Nephron progenitor cell (in vitro differentiated cells): ENCODE data around the gene KHSRP.

ENCODE experiments used
- DNase-seq: peaks from one replicate; pipeline ENCODE4 v3.0.0; 2021
- H3K27ac Mint-ChIP-seq: 2 replicates; pipeline ENCODE4 v1.8.0; 2021; ENCODE audit warnings: mild to moderate bottlenecking, moderate library complexity, mixed read lengths
- H3K27me3 Mint-ChIP-seq: 2 replicates; pipeline ENCODE4 v1.8.0; 2021; ENCODE audit warnings: mild to moderate bottlenecking, low read depth, mixed read lengths; ENCODE audit not compliant: poor library complexity
- H3K36me3 Mint-ChIP-seq: 2 replicates; pipeline ENCODE4 v1.8.0; 2021; ENCODE audit warnings: low read depth, mixed read lengths
- H3K4me1 Mint-ChIP-seq: 2 replicates; pipeline ENCODE4 v1.8.0; 2021; ENCODE audit warnings: mixed read lengths
- H3K4me3 Mint-ChIP-seq: 2 replicates; pipeline ENCODE4 v1.8.0; 2021; ENCODE audit warnings: mild to moderate bottlenecking, moderate library complexity, mixed read lengths
- H3K9me3 Mint-ChIP-seq: 2 replicates; pipeline ENCODE4 v1.8.0; 2021; ENCODE audit warnings: mild to moderate bottlenecking, moderate library complexity, mixed read lengths
- TF ChIP-seq, protein P1 (sequence below): fragments of 200-600 bp; sonication (generic); IDR thresholded peaks from 2 replicates; pipeline ENCODE4 v1.5.0; 2021; ENCODE audit warnings: antibody characterized with exemption

The KHSRP gene

GRCh38 chr19:6375411-6376010, 49.1 kb downstream of the KHSRP start, which contains the start of gene PSPN:
PSPN (minus strand) TSS chr19:6375933; CDS start chr19:6375849, 84 bp downstream.
- DNase-seq = no peak
- peaks cover 7% of the 10 kb centered on the region for H3K9me3 Mint-ChIP-seq
- peak within 1 kb of the TSS; percentile 96 for H3K27ac Mint-ChIP-seq
- peaks cover 44% of the 10 kb centered on the region for H3K4me1 Mint-ChIP-seq
- TF ChIP-seq, protein P1, sequence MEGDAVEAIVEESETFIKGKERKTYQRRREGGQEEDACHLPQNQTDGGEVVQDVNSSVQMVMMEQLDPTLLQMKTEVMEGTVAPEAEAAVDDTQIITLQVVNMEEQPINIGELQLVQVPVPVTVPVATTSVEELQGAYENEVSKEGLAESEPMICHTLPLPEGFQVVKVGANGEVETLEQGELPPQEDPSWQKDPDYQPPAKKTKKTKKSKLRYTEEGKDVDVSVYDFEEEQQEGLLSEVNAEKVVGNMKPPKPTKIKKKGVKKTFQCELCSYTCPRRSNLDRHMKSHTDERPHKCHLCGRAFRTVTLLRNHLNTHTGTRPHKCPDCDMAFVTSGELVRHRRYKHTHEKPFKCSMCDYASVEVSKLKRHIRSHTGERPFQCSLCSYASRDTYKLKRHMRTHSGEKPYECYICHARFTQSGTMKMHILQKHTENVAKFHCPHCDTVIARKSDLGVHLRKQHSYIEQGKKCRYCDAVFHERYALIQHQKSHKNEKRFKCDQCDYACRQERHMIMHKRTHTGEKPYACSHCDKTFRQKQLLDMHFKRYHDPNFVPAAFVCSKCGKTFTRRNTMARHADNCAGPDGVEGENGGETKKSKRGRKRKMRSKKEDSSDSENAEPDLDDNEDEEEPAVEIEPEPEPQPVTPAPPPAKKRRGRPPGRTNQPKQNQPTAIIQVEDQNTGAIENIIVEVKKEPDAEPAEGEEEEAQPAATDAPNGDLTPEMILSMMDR = no peak
- H3K4me3 Mint-ChIP-seq = peak within 1 kb of the TSS; percentile 56
- no peaks in the 10 kb centered on the region for H3K27me3 Mint-ChIP-seq
- peaks cover 24% of the 10 kb centered on the region for H3K36me3 Mint-ChIP-seq

DNA sequence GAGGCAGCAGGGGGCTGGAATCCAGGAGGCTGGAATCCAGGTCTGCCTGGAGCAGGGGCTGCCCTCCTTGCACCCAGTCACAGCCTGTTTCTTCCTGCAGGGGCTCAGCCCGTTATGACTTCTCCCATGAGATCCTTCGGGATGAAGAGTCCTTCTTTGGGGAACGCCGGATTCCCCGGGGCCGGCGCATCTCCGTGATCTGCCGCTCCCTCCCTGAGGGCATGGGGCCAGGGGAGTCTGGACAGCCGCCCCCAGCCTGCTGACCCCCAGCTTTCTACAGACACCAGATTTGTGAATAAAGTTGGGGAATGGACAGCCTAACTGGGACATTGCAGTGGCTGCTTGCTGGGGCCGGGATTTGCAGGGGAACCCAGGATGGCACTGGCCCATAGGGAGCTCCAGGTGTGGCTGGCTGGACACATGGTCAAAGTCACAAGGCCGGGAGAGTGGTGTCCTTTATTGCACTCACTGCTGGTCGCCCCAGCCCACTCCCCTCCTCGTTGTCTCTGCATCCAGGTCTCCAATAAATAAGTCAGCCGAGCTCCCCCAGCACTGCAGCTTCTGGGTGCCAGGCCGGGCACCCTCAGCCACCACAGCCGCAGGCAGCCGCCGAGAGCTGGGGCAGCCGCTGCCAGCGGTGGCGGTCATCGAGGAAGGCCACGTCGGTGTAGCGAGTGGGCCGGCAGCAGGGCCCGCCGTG, 49.8 kb downstream of the KHSRP start:
- Mint-ChIP-seq H3K36me3 (peaks cover 19% of the 10 kb centered on the region), H3K27me3 (no peaks in the 10 kb centered on the region), H3K9me3 (peaks cover 2% of the 10 kb centered on the region), H3K4me3 (no peak overlapping the region), H3K27ac (peak overlapping the region; percentile 68), H3K4me1 (peaks cover 50% of the 10 kb centered on the region)
- TF ChIP-seq, protein P1 = no peak
- no peak for DNase-seq

DNA sequence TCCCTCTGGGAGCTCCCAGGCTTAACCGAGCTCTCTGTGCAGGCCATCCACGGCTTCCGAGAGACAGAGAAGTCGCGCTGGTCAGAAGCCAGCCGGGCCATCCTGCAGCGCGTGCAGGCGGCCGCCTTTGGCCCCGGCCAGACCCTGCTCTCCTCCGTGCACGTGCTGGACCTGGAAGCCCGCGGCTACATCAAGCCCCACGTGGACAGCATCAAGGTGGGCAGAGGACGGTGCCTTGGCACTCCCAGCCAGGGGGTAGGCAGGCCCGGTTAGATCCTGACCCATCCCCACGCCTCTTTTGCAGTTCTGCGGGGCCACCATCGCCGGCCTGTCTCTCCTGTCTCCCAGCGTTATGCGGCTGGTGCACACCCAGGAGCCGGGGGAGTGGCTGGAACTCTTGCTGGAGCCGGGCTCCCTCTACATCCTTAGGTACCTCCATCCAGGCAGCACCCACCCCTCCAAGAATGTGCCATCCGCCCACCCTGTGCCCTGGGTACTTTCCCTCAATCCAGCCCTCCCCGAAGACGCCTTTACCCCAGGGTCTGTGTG, 50.4 kb downstream of the KHSRP start:
- no peak for DNase-seq
- no peaks in the 10 kb centered on the region for H3K27me3 Mint-ChIP-seq
- H3K36me3 Mint-ChIP-seq = peaks cover 19% of the 10 kb centered on the region
- TF ChIP-seq, protein P1 = no peak
- no peak overlapping the region for H3K4me3 Mint-ChIP-seq
- H3K4me1 Mint-ChIP-seq = peaks cover 56% of the 10 kb centered on the region
- no peaks in the 10 kb centered on the region for H3K9me3 Mint-ChIP-seq
- peak overlapping the region; percentile 68 for H3K27ac Mint-ChIP-seq

- Mint-ChIP-seq H3K4me3 (peak overlapping the region; percentile 84), H3K27ac (peak overlapping the region; percentile 48), H3K9me3 (no peaks in the 10 kb centered on the region), H3K36me3 (peaks cover 19% of the 10 kb centered on the region), H3K4me1 (peaks cover 57% of the 10 kb centered on the region), H3K27me3 (no peaks in the 10 kb centered on the region)
- DNase-seq = no peak
- TF ChIP-seq, protein P1 = no peak
Measured at GRCh38 chr19:6373813-6374108, 50.9 kb downstream of the KHSRP start.

- Mint-ChIP-seq H3K4me3 (peak overlapping the region; percentile 84), H3K4me1 (peaks cover 52% of the 10 kb centered on the region), H3K36me3 (peaks cover 17% of the 10 kb centered on the region), H3K27ac (peak overlapping the region; percentile 96), H3K9me3 (no peaks in the 10 kb centered on the region), H3K27me3 (no peaks in the 10 kb centered on the region)
- TF ChIP-seq, protein P1 = no peak
- DNase-seq = peak; percentile 100
Measured at GRCh38 chr19:6373096-6373812, 51.4 kb downstream of the KHSRP start.
